ENCODE measurements around the gene ZNF333.
"Not testable (repeated sequence)": the region's sequence is repeated elsewhere in the genome, so short reads cannot be mapped to it uniquely, and the experiment has no call there.

ZNF333 gene

DNA sequence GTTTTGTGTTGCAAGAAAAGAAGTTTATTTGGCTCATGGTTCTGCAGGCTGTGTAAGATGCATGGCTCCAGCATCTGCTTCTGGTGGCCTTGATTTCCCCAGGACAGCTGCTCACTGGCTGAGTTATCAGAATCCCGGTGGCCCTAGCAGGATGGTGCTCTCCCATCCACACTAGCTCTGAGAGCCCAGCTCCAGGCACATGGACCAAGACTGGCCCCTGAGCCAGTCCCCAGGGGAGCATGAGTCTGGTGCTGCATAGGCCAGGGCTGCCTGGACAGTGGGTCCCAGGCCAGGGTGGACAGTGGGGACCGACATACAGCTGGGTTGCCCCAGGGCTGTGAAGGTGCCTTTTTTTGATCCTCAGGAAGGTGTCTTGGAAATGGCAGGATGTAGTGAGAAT is 78.2 kb downstream of the ZNF333 start:
- no peak for DNase-seq (ENCODE audit: low read depth, low spot score)

DNA sequence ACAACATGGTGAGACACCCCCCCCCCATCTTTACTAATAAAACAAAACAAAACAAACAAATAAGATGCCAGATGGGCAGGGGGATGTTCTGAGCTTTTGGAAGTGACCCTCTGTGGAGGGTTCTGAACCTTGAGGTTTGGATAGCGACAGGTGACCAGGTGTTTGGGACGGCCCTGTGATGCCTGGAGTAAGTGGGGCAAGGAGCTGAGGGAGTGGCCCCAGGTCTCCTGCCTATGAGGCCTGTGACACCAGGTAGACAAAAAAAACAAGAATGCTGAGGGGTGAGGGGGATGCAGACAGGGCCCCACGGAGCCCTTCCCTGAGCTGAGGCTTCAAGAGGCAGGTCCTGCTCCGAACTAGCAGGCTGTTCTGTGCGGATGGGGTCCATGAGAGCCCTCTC is 79.4 kb downstream of the ZNF333 start:
- DNase-seq (ENCODE audit: low read depth, low spot score), result no peak

DNA sequence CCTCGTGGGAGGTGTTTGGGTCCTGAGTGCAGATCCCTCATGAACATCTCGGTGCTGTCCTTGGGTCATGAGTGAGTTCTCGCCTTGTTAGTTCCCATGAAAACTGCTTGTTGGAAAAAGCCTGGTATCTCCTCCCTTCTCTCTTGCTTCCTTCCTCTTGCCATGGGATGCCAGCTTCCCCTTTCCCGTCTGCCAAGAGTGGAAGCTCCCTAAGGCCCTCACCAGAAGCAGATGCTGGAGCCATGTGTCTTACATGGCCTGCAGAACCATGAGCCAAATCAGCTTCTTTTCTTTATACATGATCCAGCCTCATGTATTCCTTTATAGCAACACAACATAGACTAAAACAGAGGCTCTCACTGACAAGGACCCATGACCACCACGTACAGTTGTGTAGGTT is 80.3 kb downstream of the ZNF333 start:
- DNase-seq (ENCODE audit: low read depth, low spot score), result no peak

GRCh38 chr19:14770944-14771839 is 81.3 kb downstream of the ZNF333 start:
- DNase-seq (ENCODE audit: low read depth, low spot score), result no peak

- DNase-seq (ENCODE audit: low read depth, low spot score), result no peak
These were observed 82.6 kb downstream of the ZNF333 start for GRCh38 chr19:14772467-14772866.

DNA sequence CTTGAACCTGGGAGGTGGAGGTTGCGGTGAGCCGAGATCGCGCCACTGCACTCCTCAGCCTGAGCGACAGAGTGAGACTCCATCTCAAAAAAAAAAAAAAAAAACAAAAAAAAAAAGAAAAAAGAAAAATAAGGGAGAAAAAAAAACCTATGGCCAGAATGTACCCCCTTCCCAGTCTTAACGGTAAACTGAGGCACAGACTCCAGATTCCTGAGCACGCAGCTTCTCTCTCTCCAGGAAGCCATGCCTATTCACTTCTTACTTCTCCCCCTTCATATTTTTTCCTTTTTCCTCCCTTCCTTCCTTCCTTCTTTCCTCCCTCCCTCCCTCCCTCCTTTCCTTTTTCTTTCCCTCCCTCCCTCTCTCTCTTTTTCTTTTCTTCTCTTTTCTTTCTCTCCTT is 83.1 kb downstream of the ZNF333 start:
- no peak for DNase-seq (ENCODE audit: low read depth, low spot score)

GRCh38 chr19:14773722-14774121 is 83.9 kb downstream of the ZNF333 start:
- DNase-seq (ENCODE audit: low read depth, low spot score), result not testable (repeated sequence)

DNA sequence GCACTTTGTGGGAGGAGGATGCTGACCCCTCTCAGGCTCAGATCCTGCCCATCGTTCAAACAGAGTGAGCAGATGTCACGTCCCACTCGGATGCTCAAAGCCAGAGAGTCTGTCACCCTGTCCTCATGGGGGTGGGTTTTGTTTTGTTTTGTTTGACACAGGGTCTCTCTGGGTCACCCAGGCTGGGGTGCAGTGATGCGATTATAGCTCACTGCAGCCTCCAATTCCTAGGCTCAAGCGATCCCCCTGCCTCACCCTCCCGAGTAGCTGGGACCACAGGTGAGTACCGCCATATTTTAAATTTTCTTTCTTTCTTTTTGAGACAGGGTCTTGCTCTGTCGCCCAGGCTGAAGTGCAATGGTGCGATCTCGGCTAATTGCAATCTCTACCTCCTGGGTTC is 84.5 kb downstream of the ZNF333 start:
- no peak for DNase-seq (ENCODE audit: low read depth, low spot score)

GRCh38 chr19:14775326-14775725 is 85.5 kb downstream of the ZNF333 start:
- not testable (repeated sequence) for DNase-seq (ENCODE audit: low read depth, low spot score)

GRCh38 chr19:14775869-14776586 is 86.2 kb downstream of the ZNF333 start:
- no peak for DNase-seq (ENCODE audit: low read depth, low spot score)

DNA sequence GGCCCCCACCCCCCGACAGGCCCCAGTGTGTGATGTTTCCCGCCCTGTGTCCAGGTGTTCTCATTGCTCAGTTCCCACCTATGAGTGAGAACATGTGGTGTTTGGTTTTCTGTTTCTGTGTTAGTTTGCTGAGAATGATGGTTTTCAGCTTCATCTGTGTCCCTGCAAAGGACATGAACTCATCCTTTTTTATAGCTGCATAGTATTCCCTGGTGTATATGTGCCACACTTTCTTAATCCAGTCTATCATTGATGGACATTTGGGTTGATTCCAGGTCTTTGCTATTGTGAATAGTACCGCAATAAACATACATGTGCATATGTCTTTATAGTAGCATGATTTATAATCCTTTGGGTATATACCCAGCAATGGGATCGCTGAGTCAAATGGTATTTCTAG is 87.8 kb downstream of the ZNF333 start:
- DNase-seq (ENCODE audit: low read depth, low spot score), result not testable (repeated sequence)

- not testable (repeated sequence) for DNase-seq (ENCODE audit: low read depth, low spot score)
These were observed 88.4 kb downstream of the ZNF333 start, which contains the start of gene ADGRE2 for GRCh38 chr19:14778110-14778845. TSS of gene ADGRE2 (minus strand) at chr19:14778560. CDS start at chr19:14776756, 1,804 bp downstream.

DNA sequence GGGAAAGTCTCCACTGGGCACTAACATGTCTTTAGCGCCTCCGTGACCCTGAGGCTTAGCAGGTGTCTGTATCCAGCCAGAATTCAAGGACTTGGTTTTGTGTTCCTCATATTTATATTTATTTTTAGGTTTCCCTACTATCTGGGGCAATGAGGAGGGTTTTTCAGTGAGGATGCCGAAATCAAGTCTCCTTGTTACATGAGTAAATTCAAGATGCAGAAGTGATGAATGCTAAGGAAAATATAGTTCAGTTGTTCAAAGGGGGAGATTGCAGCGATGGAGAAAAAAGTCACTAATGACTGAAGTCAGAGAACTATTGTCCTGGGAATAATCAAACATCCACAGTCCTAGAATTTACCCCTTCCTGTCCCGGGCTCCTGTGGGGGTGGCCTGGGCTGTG is 89.3 kb downstream of the ZNF333 start:
- no peak for DNase-seq (ENCODE audit: low read depth, low spot score)

DNA sequence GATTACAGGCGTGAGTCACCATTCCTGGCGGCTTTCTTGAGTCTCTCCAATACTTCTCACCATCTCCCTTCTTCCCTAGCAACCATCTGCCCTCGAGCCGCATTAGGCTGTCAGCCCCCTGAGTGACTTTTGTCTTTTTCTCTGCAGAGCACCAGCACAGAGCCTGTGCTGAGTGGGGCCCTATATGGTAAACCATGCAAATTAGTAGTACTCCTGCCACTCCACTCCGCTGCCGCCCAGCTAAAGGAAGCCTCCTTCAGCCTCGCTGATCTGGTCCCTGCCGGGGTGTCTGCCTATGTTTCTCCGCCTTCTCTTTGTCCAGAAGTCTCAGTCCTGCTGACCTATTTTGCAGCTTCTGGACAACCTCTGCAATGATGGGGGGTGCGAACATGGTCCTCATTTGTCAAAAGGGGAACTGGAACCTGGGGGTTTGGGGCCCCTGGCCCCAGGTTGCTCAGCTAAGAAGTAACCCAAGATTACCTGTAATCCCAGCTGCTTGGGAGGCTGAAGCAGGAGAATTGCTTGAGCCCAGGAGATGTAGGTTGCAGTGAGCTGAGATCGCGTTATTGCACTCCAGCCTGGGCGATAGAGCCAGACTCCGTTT is 90.9 kb downstream of the ZNF333 start:
- DNase-seq (ENCODE audit: low read depth, low spot score), result not testable (repeated sequence)

- not testable (repeated sequence) for DNase-seq (ENCODE audit: low read depth, low spot score)
These were observed 92.1 kb downstream of the ZNF333 start for GRCh38 chr19:14781713-14782536.

DNA sequence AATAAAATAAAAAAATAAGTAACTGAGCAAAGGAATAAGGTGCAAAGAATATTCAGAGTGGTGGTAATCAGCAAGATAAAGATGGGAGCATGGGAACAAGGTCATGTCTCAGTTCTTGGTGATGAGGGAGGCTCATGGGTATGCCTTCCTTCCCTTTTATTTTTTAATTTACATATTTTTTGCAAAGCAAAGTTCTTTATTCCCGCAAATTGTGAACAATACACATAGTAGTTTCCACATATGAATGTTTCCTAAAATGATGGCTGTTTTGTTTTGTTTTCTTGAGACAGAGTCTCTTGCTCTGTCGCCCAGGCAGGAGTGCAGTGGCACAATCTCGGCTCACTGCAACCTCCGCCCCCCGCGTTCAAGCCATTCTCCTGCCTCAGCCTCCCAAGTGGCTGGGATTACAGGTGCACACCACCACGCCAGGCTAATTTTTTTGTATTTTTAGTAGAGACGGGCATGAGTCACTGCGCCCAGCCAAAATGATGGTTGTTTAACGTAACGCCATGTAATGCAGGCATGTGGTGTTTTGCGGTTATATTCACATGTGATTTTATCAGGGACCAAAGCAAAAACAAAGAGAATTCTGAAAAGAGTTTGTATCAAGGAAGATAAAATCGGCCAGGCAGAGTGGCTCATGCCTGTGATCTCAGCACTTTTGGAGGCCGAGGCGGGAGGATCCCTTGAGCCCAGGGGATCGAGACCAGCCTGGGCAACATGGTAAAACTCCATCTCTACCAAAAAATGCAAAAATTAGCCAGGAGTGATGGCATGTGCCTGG is 93.0 kb downstream of the ZNF333 start:
- DNase-seq (ENCODE audit: low read depth, low spot score), result no peak
